H1 (cell line): ENCODE results near the gene KIF26B. TPM values are rescaled to one million over a fixed set of nuclear protein-coding genes. Genes with fewer than 3 reads are reported as not detected.

Experiments
- BACH1 ChIP-seq: IDR thresholded peaks from 2 replicates; pipeline ENCODE4 v1.6.1; 2012; ENCODE audit warnings: low read length, improper control_type of control experiment
- CHD1 ChIP-seq: IDR thresholded peaks from 2 replicates; pipeline ENCODE4 v1.6.1; 2012; ENCODE audit warnings: low read depth, low read length, improper control_type of control experiment
- GABPA ChIP-seq: IDR thresholded peaks from 2 replicates; pipeline ENCODE4 v1.6.1; 2011; ENCODE audit warnings: mild to moderate bottlenecking, low read length, moderate library complexity, borderline replicate concordance; ENCODE audit not compliant: insufficient read depth
- RFX5 ChIP-seq: IDR thresholded peaks from 2 replicates; pipeline ENCODE4 v1.6.1; 2011; ENCODE audit warnings: low read depth, low read length, improper control_type of control experiment, borderline replicate concordance
- TCF12 ChIP-seq: IDR thresholded peaks from 2 replicates; pipeline ENCODE4 v1.6.1; 2011; ENCODE audit warnings: low read depth, mild to moderate bottlenecking, low read length
- polyA plus RNA-seq, 7 experiments: library from polyadenylated mRNA; depleted of rRNA in 3 of 7; stranded (reverse) in 5 of 7; unstranded in 2 of 7; fragments of >200 nt in 5 of 7; fragments of 200-250 nt in 2 of 7; gene quantifications; 1 replicate in 5 of 7; 2 replicates in 1 of 7; 4 replicates in 1 of 7; pipeline versions ENCODE4 v1.2.1 to v1.2.3, GENCODE V29; 2011 to 2013; ENCODE audit warnings: missing spikeins in 2 of 7, mixed read lengths in 2 of 7
- total RNA-seq: library from RNA; stranded (reverse); fragmentation: NEBNext Ultra II Directional; extraction: Animal tissue kit (Norgen Biotek cat#: 25700); gene quantifications from 2 replicates; pipeline ENCODE4 v1.2.1, GENCODE V29; 2021
- TF ChIP-seq, protein P1 (sequence below), 3 experiments: IDR thresholded peaks; 1 replicate in 2 of 3; 2 replicates in 1 of 3; pipeline versions ENCODE4 v1.5.1 to v1.6.1; 2011; ENCODE audit warnings: low read length in 3 of 3, mild to moderate bottlenecking in 3 of 3, inconsistent platforms in 2 of 3, low read depth in 1 of 3, moderate library complexity in 1 of 3; ENCODE audit not compliant: insufficient read depth in 1 of 3; ENCODE audit errors: control extremely low read depth in 1 of 3
- TF ChIP-seq, protein P2 (sequence below): IDR thresholded peaks from 2 replicates; pipeline ENCODE4 v1.6.1; 2011; ENCODE audit warnings: low read length, improper control_type of control experiment

The KIF26B gene
- total and polyA plus RNA-seq, 2 of the 8 experiments (the other 6 are each of a cell fraction or from before 2014, with no cell fraction given): 0.06 to 0.28 TPM

- TF ChIP-seq, protein P1, sequence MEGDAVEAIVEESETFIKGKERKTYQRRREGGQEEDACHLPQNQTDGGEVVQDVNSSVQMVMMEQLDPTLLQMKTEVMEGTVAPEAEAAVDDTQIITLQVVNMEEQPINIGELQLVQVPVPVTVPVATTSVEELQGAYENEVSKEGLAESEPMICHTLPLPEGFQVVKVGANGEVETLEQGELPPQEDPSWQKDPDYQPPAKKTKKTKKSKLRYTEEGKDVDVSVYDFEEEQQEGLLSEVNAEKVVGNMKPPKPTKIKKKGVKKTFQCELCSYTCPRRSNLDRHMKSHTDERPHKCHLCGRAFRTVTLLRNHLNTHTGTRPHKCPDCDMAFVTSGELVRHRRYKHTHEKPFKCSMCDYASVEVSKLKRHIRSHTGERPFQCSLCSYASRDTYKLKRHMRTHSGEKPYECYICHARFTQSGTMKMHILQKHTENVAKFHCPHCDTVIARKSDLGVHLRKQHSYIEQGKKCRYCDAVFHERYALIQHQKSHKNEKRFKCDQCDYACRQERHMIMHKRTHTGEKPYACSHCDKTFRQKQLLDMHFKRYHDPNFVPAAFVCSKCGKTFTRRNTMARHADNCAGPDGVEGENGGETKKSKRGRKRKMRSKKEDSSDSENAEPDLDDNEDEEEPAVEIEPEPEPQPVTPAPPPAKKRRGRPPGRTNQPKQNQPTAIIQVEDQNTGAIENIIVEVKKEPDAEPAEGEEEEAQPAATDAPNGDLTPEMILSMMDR (IDR thresholded peaks at IDR 0.05; ENCODE audit: control extremely low read depth in 1 of 3, insufficient read depth in 1 of 3, low read depth in 1 of 3, low read length in 3 of 3): no peak
- TF ChIP-seq, protein P2, sequence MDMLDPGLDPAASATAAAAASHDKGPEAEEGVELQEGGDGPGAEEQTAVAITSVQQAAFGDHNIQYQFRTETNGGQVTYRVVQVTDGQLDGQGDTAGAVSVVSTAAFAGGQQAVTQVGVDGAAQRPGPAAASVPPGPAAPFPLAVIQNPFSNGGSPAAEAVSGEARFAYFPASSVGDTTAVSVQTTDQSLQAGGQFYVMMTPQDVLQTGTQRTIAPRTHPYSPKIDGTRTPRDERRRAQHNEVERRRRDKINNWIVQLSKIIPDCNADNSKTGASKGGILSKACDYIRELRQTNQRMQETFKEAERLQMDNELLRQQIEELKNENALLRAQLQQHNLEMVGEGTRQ: no peak
- TF ChIP-seq TCF12 (no peak), GABPA (no peak), CHD1 (no peak), RFX5 (no peak), BACH1 (no peak)
Observed at GRCh38 chr1:245585252-245585959, 430.6 kb downstream of the KIF26B start (continued).
